ENCODE results near the gene DKKL1. TPM values are rescaled to one million over a fixed set of nuclear protein-coding genes. Genes with fewer than 3 reads are reported as not detected.

DKKL1 gene
- total and polyA plus RNA-seq, 4 donors: 0.69 TPM; not detected in 3

DNA sequence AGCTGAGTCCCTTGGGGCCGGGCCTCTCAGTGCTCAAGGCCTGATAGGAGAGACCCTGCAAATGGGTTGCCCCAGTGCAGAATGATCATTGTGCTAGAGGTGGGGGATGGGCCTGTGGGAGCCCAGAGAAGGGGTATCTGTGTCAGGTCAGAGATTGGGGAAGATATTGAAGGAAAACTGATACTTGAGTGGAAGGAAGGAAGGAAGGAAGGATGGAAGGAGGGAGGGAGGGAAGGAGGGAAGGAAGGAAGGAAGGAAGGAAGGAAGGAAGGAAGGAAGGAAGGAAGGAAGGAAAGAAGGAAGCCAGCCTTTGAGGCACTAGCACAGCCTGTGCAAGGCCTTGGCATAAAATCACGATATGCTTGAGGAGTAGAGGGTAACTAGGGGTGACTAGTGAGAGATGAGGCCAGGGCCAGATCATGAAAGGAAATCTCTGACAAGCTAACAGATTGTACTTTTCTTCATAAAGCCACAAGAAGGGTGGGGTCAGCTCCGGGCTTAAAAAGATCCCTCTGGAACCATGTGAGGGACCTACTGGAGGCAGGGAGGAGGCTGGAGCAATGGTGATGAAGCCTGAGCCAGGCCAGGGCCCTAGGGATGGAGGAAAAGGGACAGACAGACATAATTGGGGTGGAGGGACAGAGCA is 48.1 kb downstream of the DKKL1 start:
- Histone ChIP-seq H3K4me1 (ENCODE audit: control insufficient read depth in 1 of 2, insufficient read depth in 2 of 2, low read length in 2 of 2) (no peaks in the 10 kb centered on the region), H3K36me3 (ENCODE audit: control insufficient read depth in 1 of 2, insufficient read depth in 2 of 2, low read length in 1 of 2) (no peaks in the 10 kb centered on the region), H3K27ac (ENCODE audit: low read depth in 1 of 2, low read length in 2 of 2) (no peak overlapping the region), H3K9me3 (ENCODE audit: control insufficient read depth, low read length) (no peaks in the 10 kb centered on the region), H3K27me3 (ENCODE audit: control insufficient read depth in 1 of 2, insufficient read depth in 2 of 2, low read length in 1 of 2) (no peaks in the 10 kb centered on the region), H3K4me3 (ENCODE audit: low read length in 2 of 2) (no peak overlapping the region)
- 80 to 84% methylated on average over 3 of the region's 3 CpGs for WGBS, 2 donors
- intact Hi-C loops (cut with DNase I): no loop called here
- no peak for DNase-seq
- no peak for ATAC-seq (ENCODE audit: low FRiP score)

- Histone ChIP-seq H3K9me3 (ENCODE audit: control insufficient read depth, low read length) (no peaks in the 10 kb centered on the region), H3K27ac (ENCODE audit: low read depth in 1 of 2, low read length in 2 of 2) (no peak overlapping the region), H3K36me3 (ENCODE audit: control insufficient read depth in 1 of 2, insufficient read depth in 2 of 2, low read length in 1 of 2) (no peaks in the 10 kb centered on the region), H3K4me3 (ENCODE audit: low read length in 2 of 2) (no peak overlapping the region), H3K27me3 (ENCODE audit: control insufficient read depth in 1 of 2, insufficient read depth in 2 of 2, low read length in 1 of 2) (no peaks in the 10 kb centered on the region), H3K4me1 (ENCODE audit: control insufficient read depth in 1 of 2, insufficient read depth in 2 of 2, low read length in 2 of 2) (no peaks in the 10 kb centered on the region)
- DNase-seq (no peak), ATAC-seq (ENCODE audit: low FRiP score) (no peak)
- 82 to 85% methylated on average over 9 of the region's 9 CpGs for WGBS, 2 donors
- intact Hi-C loops (cut with DNase I): no loop called here
Observed at GRCh38 chr19:49413348-49413747, 49.7 kb downstream of the DKKL1 start.

GRCh38 chr19:49414256-49414655 is 50.6 kb downstream of the DKKL1 start:
- no peaks in the 10 kb centered on the region for H3K4me1 ChIP-seq (ENCODE audit: control insufficient read depth in 1 of 2, insufficient read depth in 2 of 2, low read length in 2 of 2)
- no peaks in the 10 kb centered on the region for H3K36me3 ChIP-seq (ENCODE audit: control insufficient read depth in 1 of 2, insufficient read depth in 2 of 2, low read length in 1 of 2)
- no peaks in the 10 kb centered on the region for H3K9me3 ChIP-seq (ENCODE audit: control insufficient read depth, low read length)
- H3K27me3 ChIP-seq (ENCODE audit: control insufficient read depth in 1 of 2, insufficient read depth in 2 of 2, low read length in 1 of 2): no peaks in the 10 kb centered on the region
- no peak for ATAC-seq (ENCODE audit: low FRiP score)
- 90% methylated on average over 3 of the region's 3 CpGs for WGBS, 2 donors
- intact Hi-C loops (cut with DNase I): no loop called here
- no peak overlapping the region for H3K4me3 ChIP-seq (ENCODE audit: low read length in 2 of 2)
- DNase-seq: no peak
- H3K27ac ChIP-seq (ENCODE audit: low read depth in 1 of 2, low read length in 2 of 2): no peak overlapping the region

DNA sequence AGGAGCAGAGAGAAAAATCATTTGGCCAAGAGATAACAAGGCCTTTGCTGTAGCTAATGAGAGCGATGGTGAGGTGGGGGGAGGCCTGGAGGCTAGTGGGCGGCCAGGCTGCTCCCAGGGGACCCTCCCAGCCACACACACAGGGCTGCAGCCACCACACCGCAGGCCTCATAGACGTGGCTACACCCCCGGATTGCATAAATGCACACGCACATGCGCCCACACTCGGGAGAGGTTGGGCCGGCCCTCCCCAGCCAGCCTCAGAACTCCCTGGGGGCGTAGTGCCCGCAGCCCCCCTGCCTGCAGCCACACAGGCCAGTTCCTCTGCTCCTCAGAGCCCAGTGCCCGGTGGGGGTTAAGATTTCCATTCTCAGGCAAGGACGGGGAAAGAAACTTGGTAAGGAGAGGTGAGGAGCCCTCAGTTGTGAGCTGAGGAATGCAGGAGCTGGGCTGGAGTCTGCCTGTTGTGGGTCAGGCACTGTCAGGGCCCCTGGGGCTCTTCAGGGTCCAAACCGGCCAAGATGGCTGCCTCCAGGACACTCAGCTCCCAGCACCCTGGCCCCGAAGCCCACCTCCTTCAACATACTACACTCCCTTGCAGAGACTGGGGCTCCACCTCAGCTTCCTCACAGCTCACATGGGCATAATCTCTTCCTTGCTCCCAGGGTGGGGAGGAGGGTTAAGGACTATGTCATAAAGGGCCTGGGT is 51.6 kb downstream of the DKKL1 start:
- Histone ChIP-seq H3K27ac (ENCODE audit: low read depth in 1 of 2, low read length in 2 of 2) (no peak overlapping the region), H3K27me3 (ENCODE audit: control insufficient read depth in 1 of 2, insufficient read depth in 2 of 2, low read length in 1 of 2) (no peaks in the 10 kb centered on the region), H3K9me3 (ENCODE audit: control insufficient read depth, low read length) (no peaks in the 10 kb centered on the region), H3K4me3 (ENCODE audit: low read length in 2 of 2) (no peak overlapping the region), H3K36me3 (ENCODE audit: control insufficient read depth in 1 of 2, insufficient read depth in 2 of 2, low read length in 1 of 2) (no peaks in the 10 kb centered on the region), H3K4me1 (ENCODE audit: control insufficient read depth in 1 of 2, insufficient read depth in 2 of 2, low read length in 2 of 2) (no peaks in the 10 kb centered on the region)
- 32 to 43% methylated on average over 15 of the region's 15 CpGs for WGBS, 2 donors
- no peak for DNase-seq
- intact Hi-C loops (cut with DNase I): no loop called here
- no peak for ATAC-seq (ENCODE audit: low FRiP score)

DNA sequence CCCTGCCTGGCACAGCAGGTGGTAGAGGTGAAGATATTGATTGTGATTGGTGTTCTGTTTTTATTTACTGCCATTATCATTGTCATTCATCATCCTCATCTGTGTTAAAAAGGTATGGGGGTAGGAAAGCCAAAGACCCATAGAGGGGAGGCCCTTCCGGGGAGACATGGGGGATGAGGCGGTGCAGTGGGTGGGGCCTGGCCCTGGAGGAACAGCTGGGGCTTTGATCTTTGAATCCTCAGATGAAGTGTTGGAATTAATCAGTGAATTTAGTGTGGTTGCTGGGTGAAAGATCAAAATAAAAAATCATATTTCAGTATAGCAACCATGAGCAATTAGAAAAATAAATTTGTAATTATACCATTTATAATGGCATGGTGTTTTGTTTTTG is 52.1 kb downstream of the DKKL1 start:
- intact Hi-C loops (cut with DNase I): no loop called here
- no peaks in the 10 kb centered on the region for H3K27me3 ChIP-seq (ENCODE audit: control insufficient read depth in 1 of 2, insufficient read depth in 2 of 2, low read length in 1 of 2)
- H3K4me1 ChIP-seq (ENCODE audit: control insufficient read depth in 1 of 2, insufficient read depth in 2 of 2, low read length in 2 of 2): no peaks in the 10 kb centered on the region
- no peak overlapping the region for H3K4me3 ChIP-seq (ENCODE audit: low read length in 2 of 2)
- DNase-seq (no peak), ATAC-seq (ENCODE audit: low FRiP score) (no peak)
- H3K27ac ChIP-seq (ENCODE audit: low read depth in 1 of 2, low read length in 2 of 2): no peak overlapping the region
- H3K9me3 ChIP-seq (ENCODE audit: control insufficient read depth, low read length): no peaks in the 10 kb centered on the region
- WGBS, 2 donors: 91 to 96% methylated on average over 2 of the region's 2 CpGs
- no peaks in the 10 kb centered on the region for H3K36me3 ChIP-seq (ENCODE audit: control insufficient read depth in 1 of 2, insufficient read depth in 2 of 2, low read length in 1 of 2)

DNA sequence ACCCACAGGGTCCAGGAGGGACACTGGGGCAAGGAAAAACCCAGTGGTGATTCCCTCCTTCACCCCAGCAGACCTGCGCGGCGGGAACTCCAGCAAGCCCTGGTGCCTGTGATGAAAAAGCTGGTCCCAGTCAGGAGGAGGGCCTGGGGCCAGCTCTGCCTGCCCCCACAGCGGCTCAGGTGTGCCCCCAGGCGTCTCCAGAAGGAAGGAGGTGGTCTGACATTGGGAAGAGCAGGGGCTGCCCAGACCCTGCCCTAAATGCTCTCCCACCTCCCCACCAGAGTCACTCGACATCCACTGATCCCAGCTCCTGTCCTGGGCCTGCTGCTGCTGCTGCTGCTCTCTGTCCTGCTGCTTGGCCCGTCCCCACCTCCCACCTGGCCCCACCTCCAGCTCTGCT is 53.4 kb downstream of the DKKL1 start:
- no peak overlapping the region for H3K27ac ChIP-seq (ENCODE audit: low read depth in 1 of 2, low read length in 2 of 2)
- H3K27me3 ChIP-seq (ENCODE audit: control insufficient read depth in 1 of 2, insufficient read depth in 2 of 2, low read length in 1 of 2): no peaks in the 10 kb centered on the region
- no peaks in the 10 kb centered on the region for H3K9me3 ChIP-seq (ENCODE audit: control insufficient read depth, low read length)
- intact Hi-C loops (cut with DNase I): no loop called here
- WGBS, 2 donors: 47 to 56% methylated on average over 5 to 7 of the region's 7 CpGs
- H3K4me3 ChIP-seq (ENCODE audit: low read length in 2 of 2): no peak overlapping the region
- no peaks in the 10 kb centered on the region for H3K36me3 ChIP-seq (ENCODE audit: control insufficient read depth in 1 of 2, insufficient read depth in 2 of 2, low read length in 1 of 2)
- H3K4me1 ChIP-seq (ENCODE audit: control insufficient read depth in 1 of 2, insufficient read depth in 2 of 2, low read length in 2 of 2): no peaks in the 10 kb centered on the region
- DNase-seq: no peak
- no peak for ATAC-seq (ENCODE audit: low FRiP score)

DNA sequence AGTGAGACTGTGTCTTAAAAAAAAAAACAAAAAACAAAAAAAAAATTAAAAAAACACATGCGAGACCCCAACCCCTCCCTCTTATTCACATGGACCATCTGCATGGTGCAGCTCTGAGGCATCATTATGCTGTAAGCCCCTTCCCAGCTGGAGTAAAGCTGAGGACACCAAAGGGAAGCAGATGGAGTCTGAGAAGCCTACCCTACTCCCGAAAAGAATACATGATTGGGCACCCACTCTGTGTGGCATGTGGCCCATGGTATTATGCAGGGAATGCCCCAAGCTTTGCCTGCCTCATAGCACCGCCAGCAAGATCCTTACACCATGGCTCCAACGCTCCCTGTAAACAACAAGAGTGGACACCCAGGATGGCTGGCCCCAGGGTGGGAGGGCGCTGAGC is 54.8 kb downstream of the DKKL1 start:
- ATAC-seq (ENCODE audit: low FRiP score) (no peak), DNase-seq (no peak)
- Histone ChIP-seq H3K27ac (ENCODE audit: low read depth in 1 of 2, low read length in 2 of 2) (no peak overlapping the region), H3K36me3 (ENCODE audit: control insufficient read depth in 1 of 2, insufficient read depth in 2 of 2, low read length in 1 of 2) (no peaks in the 10 kb centered on the region), H3K9me3 (ENCODE audit: control insufficient read depth, low read length) (no peaks in the 10 kb centered on the region), H3K4me1 (ENCODE audit: control insufficient read depth in 1 of 2, insufficient read depth in 2 of 2, low read length in 2 of 2) (no peaks in the 10 kb centered on the region), H3K27me3 (ENCODE audit: control insufficient read depth in 1 of 2, insufficient read depth in 2 of 2, low read length in 1 of 2) (no peaks in the 10 kb centered on the region), H3K4me3 (ENCODE audit: low read length in 2 of 2) (no peak overlapping the region)
- intact Hi-C loops (cut with DNase I): no loop called here
- WGBS, 2 donors: 72 to 79% methylated on average over 5 of the region's 5 CpGs

GRCh38 chr19:49419173-49419572 is 55.5 kb downstream of the DKKL1 start:
- 75 to 84% methylated on average over 2 of the region's 2 CpGs for WGBS, 2 donors
- DNase-seq: no peak
- Histone ChIP-seq H3K9me3 (ENCODE audit: control insufficient read depth, low read length) (no peaks in the 10 kb centered on the region), H3K4me3 (ENCODE audit: low read length in 2 of 2) (no peak overlapping the region), H3K36me3 (ENCODE audit: control insufficient read depth in 1 of 2, insufficient read depth in 2 of 2, low read length in 1 of 2) (no peaks in the 10 kb centered on the region), H3K27me3 (ENCODE audit: control insufficient read depth in 1 of 2, insufficient read depth in 2 of 2, low read length in 1 of 2) (peaks cover 0 to 2% of the 10 kb centered on the region in 2 donors), H3K27ac (ENCODE audit: low read depth in 1 of 2, low read length in 2 of 2) (no peak overlapping the region), H3K4me1 (ENCODE audit: control insufficient read depth in 1 of 2, insufficient read depth in 2 of 2, low read length in 2 of 2) (no peaks in the 10 kb centered on the region)
- intact Hi-C loops (cut with DNase I): no loop called here
- no peak for ATAC-seq (ENCODE audit: low FRiP score)

DNA sequence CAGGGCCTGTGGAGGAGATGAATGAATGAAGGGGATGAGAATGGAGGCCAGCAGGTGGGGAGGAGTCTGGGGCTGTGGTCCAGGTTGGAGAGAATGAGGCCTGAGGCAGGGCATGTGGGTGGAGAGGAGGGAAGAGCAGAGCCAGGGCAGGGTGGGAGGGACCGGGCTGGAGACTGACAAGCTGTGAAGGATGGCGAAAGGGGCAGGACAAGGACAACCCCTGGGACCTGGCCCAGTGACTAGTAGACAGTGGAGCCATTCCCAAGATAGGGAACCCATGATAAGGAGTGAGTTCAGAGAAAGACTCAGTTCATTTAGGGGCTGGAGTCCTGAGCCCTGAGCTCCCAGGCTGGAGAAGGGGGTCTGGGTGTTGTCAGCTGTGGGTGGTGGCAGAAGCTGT is 56.5 kb downstream of the DKKL1 start:
- Histone ChIP-seq H3K27me3 (ENCODE audit: control insufficient read depth in 1 of 2, insufficient read depth in 2 of 2, low read length in 1 of 2) (peaks cover 0 to 2% of the 10 kb centered on the region in 2 donors), H3K27ac (ENCODE audit: low read depth in 1 of 2, low read length in 2 of 2) (no peak overlapping the region), H3K9me3 (ENCODE audit: control insufficient read depth, low read length) (no peaks in the 10 kb centered on the region)

More for the DNA sequence above, 56.5 kb downstream of the DKKL1 start:
- Histone ChIP-seq H3K4me1 (ENCODE audit: control insufficient read depth in 1 of 2, insufficient read depth in 2 of 2, low read length in 2 of 2) (no peaks in the 10 kb centered on the region), H3K4me3 (ENCODE audit: low read length in 2 of 2) (no peak overlapping the region), H3K36me3 (ENCODE audit: control insufficient read depth in 1 of 2, insufficient read depth in 2 of 2, low read length in 1 of 2) (no peaks in the 10 kb centered on the region)
- 52 to 64% methylated on average over 2 of the region's 2 CpGs for WGBS, 2 donors
- DNase-seq (no peak), ATAC-seq (ENCODE audit: low FRiP score) (no peak)
- intact Hi-C loops (cut with DNase I): no loop called here

All from aorta (tissue), 5 donors.